ENCODE results near the gene TRIM63.
"Not testable (repeated sequence)": the region's sequence is repeated elsewhere in the genome, so short reads cannot be mapped to it uniquely, and the experiment has no call there.

TRIM63 gene

GRCh38 chr1:26109229-26110164 lies 42.1 kb upstream of the TRIM63 start:
- no peak for DNase-seq (ENCODE audit: low read depth)
- TF ChIP-seq CTCF (IDR thresholded peaks at IDR 0.05; ENCODE audit: insufficient read depth, low read depth, low read length, missing control alignments), result no peak
- no peak overlapping the region for H3K4me3 ChIP-seq (ENCODE audit: low read depth, low read length)

GRCh38 chr1:26105226-26105548 lies 37.8 kb upstream of the TRIM63 start:
- not testable (repeated sequence) for DNase-seq (ENCODE audit: low read depth)

GRCh38 chr1:26102526-26102925 lies 35.1 kb upstream of the TRIM63 start:
- no peak overlapping the region for H3K4me3 ChIP-seq (ENCODE audit: low read depth, low read length)
- TF ChIP-seq CTCF (IDR thresholded peaks at IDR 0.05; ENCODE audit: insufficient read depth, low read depth, low read length, missing control alignments), result no peak
- no peak for DNase-seq (ENCODE audit: low read depth)

More at GRCh38 chr1:26105226-26105548, 37.8 kb upstream of the TRIM63 start:
- not testable (repeated sequence) for H3K4me3 ChIP-seq (ENCODE audit: low read depth, low read length)

GRCh38 chr1:26102119-26102518 lies 34.7 kb upstream of the TRIM63 start:
- no peak overlapping the region for H3K4me3 ChIP-seq (ENCODE audit: low read depth, low read length)
- TF ChIP-seq CTCF (IDR thresholded peaks at IDR 0.05; ENCODE audit: insufficient read depth, low read depth, low read length, missing control alignments), result no peak
- DNase-seq (ENCODE audit: low read depth), result no peak

GRCh38 chr1:26100204-26100603 lies 32.8 kb upstream of the TRIM63 start:
- not testable (repeated sequence) for H3K4me3 ChIP-seq (ENCODE audit: low read depth, low read length); DNase-seq (ENCODE audit: low read depth)

- no peak overlapping the region for H3K4me3 ChIP-seq (ENCODE audit: low read depth, low read length)
- DNase-seq (ENCODE audit: low read depth), result no peak
- no peak for TF ChIP-seq CTCF (IDR thresholded peaks at IDR 0.05; ENCODE audit: insufficient read depth, low read depth, low read length, missing control alignments)
Observed at GRCh38 chr1:26099780-26100179, 32.4 kb upstream of the TRIM63 start.

- no peak overlapping the region for H3K4me3 ChIP-seq (ENCODE audit: low read depth, low read length)
- no peak for TF ChIP-seq CTCF (IDR thresholded peaks at IDR 0.05; ENCODE audit: insufficient read depth, low read depth, low read length, missing control alignments)
- no peak for DNase-seq (ENCODE audit: low read depth)
Observed at GRCh38 chr1:26098602-26099001, 31.2 kb upstream of the TRIM63 start.

GRCh38 chr1:26097696-26098095 lies 30.3 kb upstream of the TRIM63 start:
- no peak for DNase-seq (ENCODE audit: low read depth)
- no peak overlapping the region for H3K4me3 ChIP-seq (ENCODE audit: low read depth, low read length)
- no peak for TF ChIP-seq CTCF (IDR thresholded peaks at IDR 0.05; ENCODE audit: insufficient read depth, low read depth, low read length, missing control alignments)
